Measurements from ENCODE around the gene ZNF705A. TPM values are rescaled to one million over a fixed set of nuclear protein-coding genes. Genes with fewer than 3 reads are reported as not detected.
"Not testable (repeated sequence)": the region's sequence is repeated elsewhere in the genome, so short reads cannot be mapped to it uniquely, and the experiment has no call there.

The ZNF705A gene
- not detected in 2 replicates for total RNA-seq (2014; rRNA removed; shearing (Covaris generic); ENCODE audit: low replicate concordance)

- H3K27me3 ChIP-seq, result no peaks in the 10 kb centered on the region; the same call in 1 of the 2 replicates
- no peaks in the 10 kb centered on the region for H3K9me3 ChIP-seq
- no peak for DNase-seq
- H3K4me3 ChIP-seq, result no peak within 1 kb of the TSS
- H3K36me3 ChIP-seq, result no peaks in the 10 kb centered on the region
Observed at GRCh38 chr12:8156845-8157244, at the start of gene ZNF705A. Gene ZNF705A (plus strand): TSS chr12:8157015. CDS start chr12:8172626, 15,611 bp downstream.

DNA sequence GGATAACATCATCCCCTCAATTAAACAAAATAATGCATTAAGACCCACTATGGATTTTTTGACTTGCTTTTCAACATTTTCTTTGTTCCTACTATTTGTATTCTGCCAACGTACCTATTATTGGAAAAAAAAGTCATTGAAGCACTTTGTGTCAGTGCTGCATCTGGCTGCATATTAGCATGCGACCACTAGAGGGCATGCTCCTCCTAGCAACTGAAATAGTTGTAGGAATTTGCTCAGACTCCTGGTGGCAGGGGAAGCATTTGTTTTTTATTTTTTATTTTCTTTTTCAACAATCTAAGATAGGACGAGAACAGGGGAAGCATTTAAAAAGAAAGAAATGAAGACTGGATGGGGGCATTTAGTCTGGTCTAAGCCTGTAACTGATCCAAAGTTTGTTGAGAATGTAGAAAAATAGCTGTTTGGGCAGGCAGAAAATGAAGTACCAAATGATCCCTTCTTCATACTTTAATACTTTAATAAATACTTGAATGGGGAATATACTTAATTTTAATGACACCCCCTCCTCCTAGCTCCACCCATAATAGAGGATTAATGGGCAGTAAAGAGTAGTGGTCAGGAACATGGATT, 47.9 kb upstream of the ZNF705A start:
- no peaks in the 10 kb centered on the region for H3K27me3 ChIP-seq
- no peaks in the 10 kb centered on the region; the same call in 1 of the 2 replicates for H3K9me3 ChIP-seq
- peaks cover 3% of the 10 kb centered on the region; the same call in 1 of the 2 replicates for H3K36me3 ChIP-seq
- DNase-seq, result peak; percentile 53
- H3K4me3 ChIP-seq, result no peak overlapping the region

DNA sequence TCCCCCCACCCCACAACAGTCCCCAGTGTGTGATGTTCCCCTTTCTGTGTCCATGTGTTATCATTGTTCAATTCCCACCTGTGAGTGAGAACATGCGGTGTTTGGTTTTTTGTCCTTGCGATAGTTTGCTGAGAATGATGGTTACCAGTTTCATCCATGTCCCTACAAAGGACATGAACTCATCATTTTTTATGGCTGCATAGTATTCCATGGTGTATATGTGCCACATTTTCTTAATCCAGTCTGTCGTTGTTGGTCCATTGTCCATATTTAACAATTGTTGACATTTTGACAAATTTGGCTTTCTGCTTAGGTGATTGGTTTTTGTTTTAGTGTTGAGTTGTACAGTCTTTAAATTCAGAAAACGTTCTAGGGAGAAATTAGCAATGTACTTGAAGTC, 43.7 kb upstream of the ZNF705A start:
- not testable (repeated sequence) for H3K4me3 ChIP-seq, DNase-seq, H3K27me3 ChIP-seq, H3K9me3 ChIP-seq, H3K36me3 ChIP-seq

DNA sequence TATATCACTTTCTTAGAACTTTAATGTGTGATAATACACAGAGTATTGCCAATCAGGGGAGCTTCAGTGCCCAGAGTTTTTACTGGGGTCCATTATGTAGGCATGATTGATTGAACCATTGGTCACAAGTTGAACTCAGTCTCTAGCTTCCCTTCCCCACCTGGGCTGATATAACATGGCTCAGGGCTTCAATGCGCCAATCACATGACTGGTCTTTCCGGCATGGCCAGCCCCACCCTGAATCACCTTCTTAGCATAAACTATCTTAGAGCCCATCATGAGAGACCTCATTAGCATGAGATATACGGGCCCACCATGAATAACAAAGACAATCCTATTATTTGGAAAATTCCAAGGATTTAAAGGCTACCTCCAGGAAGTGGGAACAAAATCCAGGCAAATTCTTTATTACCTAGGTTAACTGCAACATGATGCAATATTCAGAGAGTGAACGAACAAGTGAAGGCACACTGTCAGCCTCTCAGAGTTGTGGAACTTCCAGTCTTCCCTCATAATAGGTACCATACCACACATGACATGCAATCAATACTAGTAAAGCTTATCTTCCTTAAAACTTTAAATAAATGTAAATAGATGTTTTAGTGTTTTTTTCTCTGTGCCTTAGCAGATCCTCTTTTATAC, 36.6 kb upstream of the ZNF705A start:
- H3K27me3 ChIP-seq, result no peaks in the 10 kb centered on the region
- DNase-seq, result no peak
- H3K4me3 ChIP-seq, result no peak overlapping the region
- H3K36me3 ChIP-seq, result no peaks in the 10 kb centered on the region
- no peaks in the 10 kb centered on the region for H3K9me3 ChIP-seq

DNA sequence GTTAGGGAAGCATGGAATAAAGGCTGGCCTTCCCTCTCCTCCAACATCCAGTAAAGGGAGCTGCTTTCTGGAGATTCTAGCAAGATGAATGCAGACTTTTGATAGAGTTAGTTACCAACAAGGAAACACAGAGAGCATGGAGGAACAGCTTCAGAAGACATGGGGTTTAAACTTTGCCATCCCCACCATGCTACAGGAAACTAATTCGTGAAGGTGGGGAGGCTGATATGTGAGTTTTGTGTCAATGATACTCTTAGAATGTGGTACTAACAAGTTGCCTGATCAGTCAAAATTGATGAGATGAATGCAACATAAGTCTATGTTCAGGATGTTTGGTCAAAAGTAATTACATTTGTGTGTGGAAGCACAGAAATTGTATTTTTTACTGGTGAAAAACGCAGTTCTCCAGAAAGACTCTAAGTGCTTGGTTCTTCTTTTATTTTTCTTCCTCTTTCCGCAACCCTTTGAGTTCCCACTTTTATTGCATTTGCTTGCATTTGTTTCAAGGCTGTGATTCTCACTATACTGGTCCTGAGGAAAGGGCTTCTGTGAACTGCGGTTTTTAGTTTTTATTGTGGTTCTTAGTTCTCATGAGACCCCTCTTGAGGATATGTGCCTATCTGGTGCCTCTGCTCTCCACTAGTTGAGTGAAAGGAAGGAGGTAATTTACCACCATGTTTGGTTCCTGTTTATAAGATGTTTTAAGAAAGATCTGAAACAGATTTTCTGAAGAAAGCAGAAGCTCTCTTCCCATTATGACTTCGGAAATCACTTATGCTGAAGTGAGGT, 33.5 kb upstream of the ZNF705A start, which contains the start of gene CLEC4A:
TSS of gene CLEC4A (plus strand) at position 494 of the 789 bp plus-strand sequence. CDS start at position 756, 262 bp downstream.
- DNase-seq, result no peak
- Histone ChIP-seq H3K9me3 (no peaks in the 10 kb centered on the region), H3K27me3 (no peaks in the 10 kb centered on the region), H3K36me3 (no peaks in the 10 kb centered on the region), H3K4me3 (no peak within 1 kb of the TSS)

- Histone ChIP-seq H3K9me3 (no peaks in the 10 kb centered on the region), H3K36me3 (no peaks in the 10 kb centered on the region), H3K4me3 (no peak overlapping the region), H3K27me3 (no peaks in the 10 kb centered on the region)
- no peak for DNase-seq
Observed at GRCh38 chr12:8127138-8127537, 29.7 kb upstream of the ZNF705A start.

- H3K9me3 ChIP-seq, H3K4me3 ChIP-seq, H3K36me3 ChIP-seq, H3K27me3 ChIP-seq, DNase-seq: not testable (repeated sequence)
Observed at GRCh38 chr12:8133636-8134397, 23.0 kb upstream of the ZNF705A start.

DNA sequence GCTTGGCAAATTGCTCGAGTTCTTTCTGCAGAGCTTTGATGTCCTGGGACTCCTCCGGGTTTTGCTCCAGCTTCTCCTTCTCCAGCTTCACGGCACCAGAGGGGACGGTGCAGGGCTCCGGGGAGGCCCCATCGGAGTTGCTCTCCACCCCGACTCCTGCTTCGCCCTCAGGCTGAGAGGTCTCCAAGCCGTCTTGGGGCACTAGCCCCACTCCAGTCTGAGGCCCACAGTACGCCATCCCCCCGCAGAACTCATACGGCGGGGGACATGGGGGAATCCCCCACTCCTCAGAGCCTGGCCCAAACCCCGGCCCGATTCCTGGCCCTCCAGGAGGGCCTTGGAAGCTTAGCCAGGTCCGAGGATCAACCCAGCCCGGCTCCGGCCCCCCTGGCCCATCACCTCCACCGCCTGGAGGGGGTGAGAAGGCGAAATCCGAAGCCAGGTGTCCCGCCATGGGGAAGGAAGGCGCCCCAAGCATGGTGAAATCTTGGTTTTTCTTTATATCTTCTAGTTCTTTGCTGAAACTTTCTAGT, 22.4 kb upstream of the ZNF705A start:
- not testable (repeated sequence) for H3K36me3 ChIP-seq, DNase-seq, H3K4me3 ChIP-seq, H3K9me3 ChIP-seq, H3K27me3 ChIP-seq

- H3K27me3 ChIP-seq, DNase-seq, H3K9me3 ChIP-seq, H3K36me3 ChIP-seq, H3K4me3 ChIP-seq: not testable (repeated sequence)
Observed at GRCh38 chr12:8141647-8142046, 15.2 kb upstream of the ZNF705A start.

DNA sequence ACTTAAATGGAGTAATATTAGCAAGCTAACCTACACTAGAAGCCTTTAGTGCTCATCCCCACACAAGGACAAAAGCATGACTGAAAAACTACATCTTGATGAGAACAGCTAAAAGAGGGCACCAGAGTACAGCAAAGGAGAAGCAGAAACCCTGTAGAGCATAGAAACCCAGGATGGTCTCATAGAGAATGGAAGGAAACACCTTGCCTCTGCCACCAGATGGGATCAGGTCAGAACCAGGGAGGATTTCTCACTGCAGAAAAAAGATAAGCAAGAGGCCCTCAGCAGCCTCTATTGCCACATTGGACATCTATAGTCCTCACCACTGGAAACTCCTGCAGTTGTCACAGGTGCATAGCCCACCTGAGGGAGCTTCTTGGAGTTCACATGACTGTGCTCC, 13.6 kb upstream of the ZNF705A start:
- no peaks in the 10 kb centered on the region for H3K36me3 ChIP-seq
- no peak overlapping the region for H3K4me3 ChIP-seq
- DNase-seq, result no peak
- H3K9me3 ChIP-seq, result no peaks in the 10 kb centered on the region
- H3K27me3 ChIP-seq, result no peaks in the 10 kb centered on the region

DNA sequence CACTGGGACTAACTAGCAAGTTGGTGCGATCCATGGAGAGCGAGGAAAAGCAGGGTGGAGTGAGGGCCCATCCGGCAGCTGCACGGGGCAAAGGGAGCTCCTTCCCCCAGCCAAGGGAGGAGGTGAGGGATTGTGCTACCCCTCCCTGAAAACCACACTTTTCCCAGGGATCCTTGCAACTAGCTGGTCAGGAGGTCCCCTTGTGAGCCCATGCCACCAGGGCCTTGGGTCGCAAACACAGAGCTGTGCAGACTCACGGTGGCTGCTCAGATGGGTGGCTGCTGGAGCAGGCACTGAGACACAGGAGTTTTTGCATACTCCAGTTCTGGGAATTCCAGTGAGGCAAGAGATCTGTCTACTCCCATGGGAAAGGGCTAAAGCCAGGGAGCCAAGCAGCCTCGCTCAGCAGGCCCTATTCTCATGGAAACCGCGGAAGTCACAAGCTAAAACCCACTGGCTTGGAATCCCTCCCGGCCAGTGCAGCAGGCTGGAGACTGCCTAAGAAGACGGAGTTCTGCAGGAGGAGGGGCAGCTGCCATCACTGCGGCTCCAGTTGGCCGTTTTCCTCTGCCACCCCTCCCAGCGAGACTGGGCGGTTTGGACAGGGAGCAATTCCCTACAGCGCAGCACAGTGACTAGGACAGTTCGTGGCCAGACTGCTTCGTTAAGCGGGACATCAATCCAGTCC, 10.9 kb upstream of the ZNF705A start:
- DNase-seq, result peak; percentile 83
- Histone ChIP-seq H3K9me3 (no peaks in the 10 kb centered on the region), H3K36me3 (no peaks in the 10 kb centered on the region), H3K4me3 (no peak overlapping the region), H3K27me3 (no peaks in the 10 kb centered on the region)

DNA sequence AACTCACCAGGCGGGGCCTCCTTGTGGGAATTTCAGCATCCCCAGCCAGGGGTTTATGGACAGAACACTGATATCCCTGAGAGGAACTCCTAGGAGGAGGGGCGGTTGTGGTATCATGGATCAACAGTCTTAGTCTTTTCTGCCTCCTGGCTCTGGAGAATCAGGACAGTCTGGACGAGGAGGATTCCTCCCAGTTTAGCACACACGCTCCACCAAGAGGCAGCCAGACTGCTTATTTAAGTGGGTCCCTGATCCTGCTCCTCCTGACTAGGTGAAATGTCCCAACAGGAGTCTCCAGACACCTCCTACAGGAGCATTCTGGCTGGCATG, 10.4 kb upstream of the ZNF705A start:
- Histone ChIP-seq H3K4me3 (no peak overlapping the region), H3K9me3 (no peaks in the 10 kb centered on the region), H3K36me3 (no peaks in the 10 kb centered on the region), H3K27me3 (no peaks in the 10 kb centered on the region)
- no peak for DNase-seq

DNA sequence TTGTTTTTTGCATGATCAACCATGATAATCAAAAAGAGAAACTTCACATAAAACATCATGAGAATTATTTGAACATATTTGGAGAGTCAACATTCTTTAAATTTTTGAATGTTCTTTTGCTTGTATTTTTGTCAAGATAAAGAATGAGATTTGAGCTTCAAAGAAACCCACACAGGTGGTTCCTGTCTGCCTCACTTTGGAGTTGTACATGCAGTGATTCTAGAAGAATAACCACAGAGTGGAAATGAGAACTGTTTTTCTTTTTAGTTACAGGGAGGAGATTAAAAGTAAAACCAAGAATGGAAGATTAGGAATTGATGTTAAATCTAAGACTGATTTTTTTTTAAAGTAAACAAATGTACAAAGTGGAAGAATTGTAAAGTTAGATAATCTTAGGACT, 2.3 kb upstream of the ZNF705A start:
- Histone ChIP-seq H3K36me3 (no peaks in the 10 kb centered on the region), H3K27me3 (no peaks in the 10 kb centered on the region; the same call in 1 of the 2 replicates), H3K9me3 (no peaks in the 10 kb centered on the region), H3K4me3 (no peak overlapping the region)
- no peak for DNase-seq

DNA sequence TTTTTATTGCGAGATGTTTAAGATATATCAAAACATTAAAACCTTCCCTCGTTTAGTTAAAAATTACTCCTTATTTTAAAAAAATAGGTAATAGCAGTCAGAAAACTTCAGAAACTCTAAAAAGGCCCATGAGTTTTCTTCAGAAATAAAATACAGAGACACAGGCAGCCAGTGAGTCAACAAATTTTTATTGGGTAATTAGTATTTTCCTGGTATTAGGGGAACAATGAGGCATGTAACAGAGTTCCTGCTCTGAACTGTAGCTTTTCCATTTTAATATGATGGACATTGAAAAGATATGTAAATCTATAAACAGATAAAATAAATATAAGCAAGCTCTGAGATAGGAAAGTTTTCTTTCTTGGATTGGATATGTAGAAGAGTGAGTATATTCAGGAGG, 399 bp upstream of the ZNF705A start:
- Histone ChIP-seq H3K36me3 (no peaks in the 10 kb centered on the region), H3K9me3 (no peaks in the 10 kb centered on the region), H3K27me3 (no peaks in the 10 kb centered on the region; the same call in 1 of the 2 replicates), H3K4me3 (no peak overlapping the region)
- no peak for DNase-seq

DNA sequence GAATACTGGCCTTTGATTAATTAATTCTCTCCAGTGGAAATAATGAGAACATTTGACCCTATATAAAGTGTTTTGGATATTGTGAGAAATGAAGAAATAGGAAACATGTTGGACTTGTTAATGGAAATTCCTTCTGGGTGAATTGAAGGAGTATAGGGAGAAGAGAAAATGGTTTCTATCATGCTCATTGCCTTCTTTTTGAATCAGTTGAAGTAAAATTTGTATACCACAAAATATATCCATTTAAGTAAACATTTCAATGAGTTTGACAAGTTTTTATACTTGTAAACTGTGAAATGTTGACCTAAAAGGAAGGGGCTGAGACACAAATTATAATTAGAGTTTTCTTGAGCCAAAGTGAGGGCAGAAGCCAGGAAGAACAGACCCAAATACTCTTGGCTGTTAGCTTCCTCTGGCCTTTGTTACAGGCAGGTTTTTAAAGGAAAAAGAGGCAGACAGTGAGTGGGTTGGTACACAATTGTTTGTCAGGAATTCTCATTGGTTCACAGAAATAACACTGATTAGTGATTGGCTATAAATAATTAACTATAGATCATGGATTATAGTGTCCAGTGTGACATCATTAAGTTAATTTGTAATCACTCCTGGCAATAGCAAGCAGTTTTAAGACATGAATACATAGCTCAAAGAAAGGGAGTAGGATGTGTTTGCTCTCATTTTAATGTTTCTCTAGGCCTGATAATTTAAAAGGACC, 826 bp downstream of the ZNF705A start:
- no peak overlapping the region for H3K4me3 ChIP-seq
- no peak for DNase-seq
- no peaks in the 10 kb centered on the region for H3K36me3 ChIP-seq
- no peaks in the 10 kb centered on the region for H3K9me3 ChIP-seq
- no peaks in the 10 kb centered on the region; the same call in 1 of the 2 replicates for H3K27me3 ChIP-seq

DNA sequence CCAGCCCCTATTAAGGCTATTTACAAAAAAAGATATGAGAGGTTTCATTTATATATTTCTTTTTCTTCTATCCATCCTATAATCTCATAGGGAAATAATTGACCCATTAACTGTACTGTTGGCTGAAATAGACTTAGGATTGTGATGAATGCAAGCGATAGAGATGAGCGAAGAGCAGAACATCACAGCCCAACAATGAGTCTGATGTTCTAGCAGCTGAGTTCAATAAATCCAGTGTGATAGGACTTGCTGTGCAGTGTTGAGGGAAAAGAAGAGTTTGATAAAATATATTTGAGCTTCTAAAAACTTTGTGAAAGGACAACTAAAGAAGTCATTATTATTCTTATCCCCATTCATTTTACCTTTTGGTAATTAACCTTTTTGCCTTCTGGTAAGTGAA, 16.1 kb downstream of the ZNF705A start:
- not testable (repeated sequence) for H3K36me3 ChIP-seq, H3K9me3 ChIP-seq, H3K27me3 ChIP-seq, DNase-seq, H3K4me3 ChIP-seq

Data from MG63 (cell line).